Transverse colon (tissue), 4 donors: ENCODE results near the gene PPP5C. TPM values are rescaled to one million over a fixed set of nuclear protein-coding genes. Genes with fewer than 3 reads are reported as not detected.

Experiments
- DNase-seq: peaks from one replicate; pipeline ENCODE4 v3.0.0-alpha.2; 2019
- H3K27ac ChIP-seq, 4 donors: fragments of 200-600 bp; sonication (generic); 2 replicates each; pipeline ENCODE4 v1.5.1; 2016 to 2018; ENCODE audit warnings: inconsistent platforms in 4 of 4
- H3K27me3 ChIP-seq: fragments of 200-600 bp; sonication (generic); 2 replicates; pipeline ENCODE4 v1.5.1; 2017; ENCODE audit warnings: inconsistent platforms
- H3K36me3 ChIP-seq, 4 donors: fragments of 200-600 bp; sonication (generic); 2 replicates each; pipeline ENCODE4 v1.5.1; 2017 to 2019; ENCODE audit warnings: inconsistent platforms in 4 of 4
- H3K4me1 ChIP-seq, 4 donors: fragments of 200-600 bp; sonication (generic); 2 replicates each; pipeline ENCODE4 v1.5.1; 2017 to 2020; ENCODE audit warnings: inconsistent platforms in 4 of 4
- H3K4me3 ChIP-seq, 4 donors: fragments of 200-600 bp; sonication (generic); 1 replicate in 1 of 4; 2 replicates in 3 of 4; pipeline versions ENCODE4 v1.5.1 to v1.6.1; 2017 to 2019; ENCODE audit warnings: inconsistent platforms in 4 of 4
- H3K9me3 ChIP-seq, 2 donors: fragments of 200-600 bp; sonication (generic); 2 replicates each; pipeline ENCODE4 v1.5.1; 2017 to 2019; ENCODE audit warnings: inconsistent platforms in 2 of 2
- CTCF ChIP-seq, 5 experiments: fragments of 200-600 bp in 3 of 5; fragments of 450-650 bp in 2 of 5; sonication (generic) in 3 of 5; IDR thresholded peaks; 1 replicate in 2 of 5; 2 replicates in 3 of 5; pipeline ENCODE4 v1.5.1; 2016 to 2017; ENCODE audit warnings: antibody characterized with exemption in 5 of 5, inconsistent platforms in 3 of 5, mild to moderate bottlenecking in 2 of 5, moderate library complexity in 1 of 5
- EP300 ChIP-seq: sonication (generic); formaldehyde crosslinking; IDR thresholded peaks from one replicate; pipeline ENCODE4 v1.6.1; 2017; ENCODE audit warnings: antibody characterized with exemption, low read depth
- POLR2A ChIP-seq: fragments of 450-650 bp; IDR thresholded peaks from one replicate; pipeline ENCODE4 v1.6.1; 2016; ENCODE audit warnings: antibody characterized with exemption, mild to moderate bottlenecking, moderate library complexity
- POLR2AphosphoS5 ChIP-seq, 3 donors: sonication (generic); formaldehyde crosslinking; IDR thresholded peaks; one replicate each; pipeline ENCODE4 v1.6.1; 2016; ENCODE audit warnings: antibody characterized with exemption in 3 of 3
- WGBS, 2 donors: methylation state at CpG; one replicate each; pipeline ENCODE4 v1.1.5; 2018; ENCODE audit warnings: low coverage in 1 of 2; 5-methylcytosine and 5-hydroxymethylcytosine counted together
- in situ Hi-C, 4 donors: fragments of 200-750 bp; cut with MboI; loops; one replicate each; pipeline versions ENCODE4 v1.15.0 to v1.15.1; 2017; ENCODE audit warnings: low sequenced_read_pairs in 3 of 4, low pct_ligation_motif_present in 1 of 4, low pct_unique_long_range_greater_than_20kb in 1 of 4
- intact Hi-C: fragments of 100-400 bp; cut with DNase I; formaldehyde crosslinking; loops from one replicate; pipeline ENCODE4 v1.15.1; 2023; ENCODE audit warnings: low total_unique reads
- total RNA-seq, 4 donors: library from RNA; depleted of rRNA; stranded (reverse); fragments of >200 nt; gene quantifications; one replicate each; pipeline ENCODE4 v1.1.0, GENCODE V29; 2016

PPP5C gene
- total RNA-seq, 4 donors from 2014 or later: 78.8 to 132 (median 96.8) TPM

DNA sequence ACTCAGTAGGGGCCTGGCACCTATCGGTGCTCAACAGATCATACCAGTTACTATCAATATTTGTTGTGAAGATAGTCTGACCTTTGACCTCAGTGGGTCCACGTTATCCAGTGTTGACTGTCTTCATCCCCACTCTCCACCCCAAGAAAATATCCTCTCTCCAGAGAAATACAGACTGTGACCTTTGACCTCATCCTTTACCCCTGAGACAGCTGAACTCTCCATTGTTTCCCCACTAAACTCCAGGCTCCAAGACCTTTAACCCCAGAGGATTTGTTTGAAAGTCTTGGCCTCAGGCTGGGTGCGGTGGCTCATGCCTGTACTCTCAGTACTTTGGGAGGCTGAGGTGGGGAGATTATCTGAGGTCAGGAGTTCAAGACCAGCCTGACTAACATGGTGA, 22.6 kb upstream of the PPP5C start:
- WGBS, 2 donors: 74% methylated on average over 3 of the region's 3 CpGs; no CpG with 5 or more reads in 1 of the 2 donors
- intact Hi-C loops (no loop called here), in situ Hi-C loops (no loop called here)
- Histone ChIP-seq H3K4me1 (no peaks in the 10 kb centered on the region), H3K27me3 (no peaks in the 10 kb centered on the region), H3K4me3 (no peak overlapping the region), H3K36me3 (peaks cover 0 to 18% (median 6%) of the 10 kb centered on the region in 4 donors), H3K27ac (no peak overlapping the region), H3K9me3 (peaks cover 9 to 12% of the 10 kb centered on the region in 2 donors)
- TF ChIP-seq CTCF (IDR thresholded peaks at IDR 0.05): no peak
- TF ChIP-seq POLR2AphosphoS5 (IDR thresholded peaks at IDR 0.05): no peak
- TF ChIP-seq EP300: no peak
- TF ChIP-seq POLR2A: no peak
- no peak for DNase-seq

- DNase-seq: no peak
- in situ Hi-C loops (no loop called here), intact Hi-C loops (no loop called here)
- peaks cover 9 to 12% of the 10 kb centered on the region in 2 donors for H3K9me3 ChIP-seq
- H3K27me3 ChIP-seq: no peaks in the 10 kb centered on the region
- peaks cover 0 to 20% (median 7%) of the 10 kb centered on the region in 4 donors for H3K36me3 ChIP-seq
- 87 to 98% methylated on average over 3 to 4 of the region's 4 CpGs for WGBS, 2 donors
- no peaks in the 10 kb centered on the region for H3K4me1 ChIP-seq
- H3K27ac ChIP-seq: no peak overlapping the region
- TF ChIP-seq CTCF (IDR thresholded peaks at IDR 0.05) (no peak), POLR2A (no peak), POLR2AphosphoS5 (IDR thresholded peaks at IDR 0.05) (no peak), EP300 (no peak)
- no peak overlapping the region for H3K4me3 ChIP-seq
Observed at GRCh38 chr19:46326608-46327007, 20.3 kb upstream of the PPP5C start.

DNA sequence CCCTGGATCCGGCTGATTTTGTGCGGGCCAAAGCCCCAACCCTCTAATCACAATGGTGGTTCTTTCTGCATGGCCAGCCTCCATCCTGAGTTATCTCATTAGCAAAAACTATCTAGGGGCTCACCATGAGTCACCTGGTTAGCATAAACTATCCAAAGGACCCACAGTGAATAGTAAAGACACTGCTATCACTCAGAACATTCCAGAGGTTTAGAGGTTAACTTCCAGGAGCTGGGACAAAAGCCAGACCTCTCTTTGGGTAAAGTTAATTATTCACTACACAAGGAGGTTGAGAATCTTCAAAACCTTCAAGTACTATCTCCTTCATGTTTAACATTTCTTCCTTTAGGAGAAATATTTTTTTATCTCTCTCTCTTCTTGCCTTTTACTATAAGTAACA, 18.8 kb upstream of the PPP5C start:
- no peak overlapping the region for H3K27ac ChIP-seq
- H3K4me3 ChIP-seq: no peak overlapping the region
- no peak for TF ChIP-seq POLR2AphosphoS5 (IDR thresholded peaks at IDR 0.05)
- no peak for TF ChIP-seq CTCF (IDR thresholded peaks at IDR 0.05)
- no peak for TF ChIP-seq POLR2A
- TF ChIP-seq EP300: no peak
- no peaks in the 10 kb centered on the region for H3K4me1 ChIP-seq
- peaks cover 0 to 20% (median 9%) of the 10 kb centered on the region in 4 donors for H3K36me3 ChIP-seq
- DNase-seq: no peak
- H3K9me3 ChIP-seq: peaks cover 9 to 12% of the 10 kb centered on the region in 2 donors
- no peaks in the 10 kb centered on the region for H3K27me3 ChIP-seq
- 88% methylated on average over 2 of the region's 2 CpGs; no CpG with 5 or more reads in 1 of the 2 donors for WGBS, 2 donors
- intact Hi-C loops: no loop called here
- in situ Hi-C loops: no loop called here

- WGBS, 2 donors: 76 to 90% methylated on average over 2 of the region's 2 CpGs
- peaks cover 0 to 20% (median 9%) of the 10 kb centered on the region in 4 donors for H3K36me3 ChIP-seq
Observed at GRCh38 chr19:46330319-46330918, 16.5 kb upstream of the PPP5C start.

More at GRCh38 chr19:46330319-46330918, 16.5 kb upstream of the PPP5C start:
- in situ Hi-C loops: no loop called here
- no peaks in the 10 kb centered on the region for H3K27me3 ChIP-seq
- no peak overlapping the region for H3K27ac ChIP-seq
- intact Hi-C loops: no loop called here
- H3K4me3 ChIP-seq: no peak overlapping the region
- no peak for DNase-seq
- H3K9me3 ChIP-seq: peaks cover 9 to 12% of the 10 kb centered on the region in 2 donors
- TF ChIP-seq POLR2A (no peak), POLR2AphosphoS5 (IDR thresholded peaks at IDR 0.05) (no peak), EP300 (no peak), CTCF (IDR thresholded peaks at IDR 0.05) (no peak)
- H3K4me1 ChIP-seq: no peaks in the 10 kb centered on the region
